Measurements from ENCODE around the gene TPP2.

DNA sequence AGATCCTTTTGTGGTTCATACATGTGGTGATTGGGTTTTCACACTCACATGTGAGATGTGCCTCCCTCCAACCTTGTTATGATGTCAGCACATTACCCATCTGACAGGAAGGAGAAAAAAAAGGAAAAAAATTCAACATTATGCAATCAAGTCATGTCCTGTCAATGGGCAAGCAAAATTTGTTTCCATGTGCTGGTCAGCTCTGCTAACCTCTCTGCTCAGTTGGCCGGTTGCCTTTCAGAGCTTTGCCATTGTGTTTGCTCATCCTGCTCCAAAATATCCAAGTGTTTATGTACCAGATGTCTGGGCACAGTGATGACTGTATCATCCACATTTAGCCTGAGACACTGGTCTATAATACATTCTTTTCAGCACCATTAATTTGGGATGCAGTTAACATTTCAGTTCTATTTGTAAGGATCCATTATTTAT, 125.0 kb downstream of the TPP2 start:
- TF ChIP-seq, protein P1, sequence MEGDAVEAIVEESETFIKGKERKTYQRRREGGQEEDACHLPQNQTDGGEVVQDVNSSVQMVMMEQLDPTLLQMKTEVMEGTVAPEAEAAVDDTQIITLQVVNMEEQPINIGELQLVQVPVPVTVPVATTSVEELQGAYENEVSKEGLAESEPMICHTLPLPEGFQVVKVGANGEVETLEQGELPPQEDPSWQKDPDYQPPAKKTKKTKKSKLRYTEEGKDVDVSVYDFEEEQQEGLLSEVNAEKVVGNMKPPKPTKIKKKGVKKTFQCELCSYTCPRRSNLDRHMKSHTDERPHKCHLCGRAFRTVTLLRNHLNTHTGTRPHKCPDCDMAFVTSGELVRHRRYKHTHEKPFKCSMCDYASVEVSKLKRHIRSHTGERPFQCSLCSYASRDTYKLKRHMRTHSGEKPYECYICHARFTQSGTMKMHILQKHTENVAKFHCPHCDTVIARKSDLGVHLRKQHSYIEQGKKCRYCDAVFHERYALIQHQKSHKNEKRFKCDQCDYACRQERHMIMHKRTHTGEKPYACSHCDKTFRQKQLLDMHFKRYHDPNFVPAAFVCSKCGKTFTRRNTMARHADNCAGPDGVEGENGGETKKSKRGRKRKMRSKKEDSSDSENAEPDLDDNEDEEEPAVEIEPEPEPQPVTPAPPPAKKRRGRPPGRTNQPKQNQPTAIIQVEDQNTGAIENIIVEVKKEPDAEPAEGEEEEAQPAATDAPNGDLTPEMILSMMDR (IDR thresholded peaks at IDR 0.05; ENCODE audit: insufficient read depth, low read length, poor library complexity, severe bottlenecking) = no peak
- TF ChIP-seq EZH2phosphoT487 (conservative IDR thresholded peaks at IDR 0.05; ENCODE audit: low read length) = no peak

All from SU-DHL-6 (cell line).